HCT116 (cell line): ENCODE results near the gene MRTFB. TPM values are rescaled to one million over a fixed set of nuclear protein-coding genes. Genes with fewer than 3 reads are reported as not detected.

Experiments
- ATAC-seq: fragments of 200-7000 bp; cut with Tn5 transposase; 2 replicates; pipeline ENCODE4 v1.9.1; 2020; ENCODE audit warnings: mild to moderate bottlenecking, moderate library complexity
- BruUV-seq: library from RNA; stranded (reverse); fragments of 400-500 nt; replicated peaks from 2 replicates; lab custom pipeline; 2021; lab: Mats Ljungman, UMichigan
- CTCF ChIA-PET: fragments of 300-600 bp; sonication (Branson Sonifier 250); formaldehyde crosslinking; loops from one replicate; lab custom pipeline; 2021; ENCODE audit warnings: antibody characterized with exemption; lab: Charles Lee
- POLR2A ChIA-PET: fragments of 300-600, 350-600 bp; sonication (Branson Sonifier 250); formaldehyde crosslinking; loops from one replicate; lab custom pipeline; 2021; ENCODE audit warnings: antibody characterized with exemption; lab: Charles Lee
- RAD21 ChIA-PET, 2 experiments: fragments of 300-600 bp; sonication (Branson Sonifier 250); formaldehyde crosslinking; loops; one replicate each; lab custom pipeline; 2023; ENCODE audit warnings: low total read pairs in 2 of 2; ENCODE audit not compliant: uncharacterized antibody in 2 of 2, unreplicated experiment in 2 of 2, low non-redundant PET in 1 of 2; lab: Charles Lee
- DNase-seq: peaks from one replicate; pipeline ENCODE4 v3.0.0-alpha.2; 2010; ENCODE audit warnings: low read depth, low spot score
- H2AFZ ChIP-seq: fragments of 200-600 bp; shearing (Covaris generic), sonication (generic); 2 replicates; pipeline ENCODE4 v1.6.1; 2017; ENCODE audit warnings: low read depth, mixed run types, mixed read lengths, antibody characterized with exemption, low read length; ENCODE audit not compliant: poor library complexity, severe bottlenecking
- H3K27ac ChIP-seq: 2 replicates; pipeline ENCODE4 v1.5.1; 2012; ENCODE audit warnings: low read depth, low read length
- H3K27me3 ChIP-seq: fragments of 200-600 bp; sonication (generic); 2 replicates; pipeline ENCODE4 v1.6.1; 2016; ENCODE audit warnings: mixed run types, low read length, mixed read lengths; ENCODE audit not compliant: insufficient read depth
- H3K36me3 ChIP-seq, 2 experiments: fragments of 200-500 bp in 1 of 2; fragments of 200-600 bp in 1 of 2; sonication (Bioruptor generic) in 1 of 2; sonication (generic) in 1 of 2; 2 replicates each; pipeline versions ENCODE4 v1.5.1 to v1.6.1; 2014 to 2016; ENCODE audit warnings: low read length in 2 of 2, inconsistent platforms in 1 of 2, mixed read lengths in 1 of 2, mixed run types in 1 of 2; ENCODE audit not compliant: insufficient read depth in 2 of 2, control insufficient read depth in 1 of 2
- H3K4me1 ChIP-seq, 2 experiments: fragments of 200-600 bp in 1 of 2; sonication (generic) in 1 of 2; 2 replicates each; pipeline versions ENCODE4 v1.5.1 to v1.6.1; 2012 to 2017; ENCODE audit warnings: low read length in 2 of 2, inconsistent platforms in 1 of 2, mild to moderate bottlenecking in 1 of 2, mixed read lengths in 1 of 2, mixed run types in 1 of 2, moderate library complexity in 1 of 2; ENCODE audit not compliant: insufficient read depth in 2 of 2, control insufficient read depth in 1 of 2
- H3K4me2 ChIP-seq: fragments of 200-600 bp; sonication (generic); 2 replicates; pipeline ENCODE4 v1.6.1; 2017; ENCODE audit warnings: mixed run types, low read length, mixed read lengths
- H3K4me3 ChIP-seq, 2 experiments: fragments of 200-600 bp in 1 of 2; sonication (generic) in 1 of 2; replicated peaks in 1 of 2; 2 replicates each; pipeline ENCODE4 v1.5.1; 2011 to 2016; ENCODE audit warnings: low read length in 2 of 2, control low read depth in 1 of 2, low read depth in 1 of 2, mild to moderate bottlenecking in 1 of 2, mixed read lengths in 1 of 2, mixed run types in 1 of 2
- H3K79me2 ChIP-seq: fragments of 200-600 bp; sonication (generic); 2 replicates; pipeline ENCODE4 v1.6.1; 2017; ENCODE audit warnings: mild to moderate bottlenecking, mixed run types, low read length, moderate library complexity, mixed read lengths; ENCODE audit not compliant: insufficient read depth
- H3K9ac ChIP-seq: fragments of 200-600 bp; sonication (generic); 2 replicates; pipeline ENCODE4 v1.6.1; 2016; ENCODE audit warnings: low read length, mixed read lengths
- H3K9me2 ChIP-seq: fragments of 200-600 bp; sonication (generic), shearing (Covaris generic); 2 replicates; pipeline ENCODE4 v1.6.1; 2017; ENCODE audit warnings: mixed run types, mild to moderate bottlenecking, moderate library complexity; ENCODE audit not compliant: insufficient read depth
- H3K9me3 ChIP-seq, 2 experiments: fragments of 200-500 bp in 1 of 2; fragments of 200-600 bp in 1 of 2; sonication (Bioruptor generic) in 1 of 2; sonication (generic) in 1 of 2; 2 replicates each; pipeline ENCODE4 v1.6.1; 2014 to 2017; ENCODE audit warnings: low read length in 2 of 2, mixed read lengths in 2 of 2, inconsistent platforms in 1 of 2, low read depth in 1 of 2, mild to moderate bottlenecking in 1 of 2, mixed run types in 1 of 2, moderate library complexity in 1 of 2; ENCODE audit not compliant: control insufficient read depth in 1 of 2, insufficient read depth in 1 of 2
- H4K20me1 ChIP-seq: fragments of 200-600 bp; sonication (generic), shearing (Covaris generic); 2 replicates; pipeline ENCODE4 v1.6.1; 2017; ENCODE audit warnings: mixed run types, mild to moderate bottlenecking, moderate library complexity; ENCODE audit not compliant: insufficient read depth
- CEBPB ChIP-seq: IDR thresholded peaks from 2 replicates; pipeline ENCODE4 v1.6.1; 2012; ENCODE audit warnings: low read depth
- EZH2 ChIP-seq: fragments of 200-600 bp; sonication (generic); IDR thresholded peaks from 2 replicates; pipeline ENCODE4 v1.6.1; 2017; ENCODE audit warnings: antibody characterized with exemption, mixed run types
- EZH2phosphoT487 ChIP-seq: fragments of 200-600 bp; IDR thresholded peaks from 2 replicates; pipeline ENCODE4 v1.6.1; 2018; ENCODE audit warnings: antibody characterized with exemption, borderline replicate concordance
- FOSL1 ChIP-seq: IDR thresholded peaks from 2 replicates; pipeline ENCODE4 v1.6.1; 2012; ENCODE audit warnings: low read depth
- JUND ChIP-seq: IDR thresholded peaks from 2 replicates; pipeline ENCODE4 v1.6.1; 2012
- MAX ChIP-seq: IDR thresholded peaks from 2 replicates; pipeline ENCODE4 v1.6.1; 2012
- POLR2AphosphoS5 ChIP-seq: IDR thresholded peaks from 2 replicates; pipeline ENCODE4 v1.6.1; 2011; ENCODE audit warnings: mild to moderate bottlenecking, low read depth, low read length, moderate library complexity
- RAD21 ChIP-seq: IDR thresholded peaks from 2 replicates; pipeline ENCODE4 v1.6.1; 2012; ENCODE audit warnings: low read depth, mild to moderate bottlenecking
- SIN3A ChIP-seq: IDR thresholded peaks from 2 replicates; pipeline ENCODE4 v1.6.1; 2012; ENCODE audit warnings: low read depth
- SRF ChIP-seq: IDR thresholded peaks from 2 replicates; pipeline ENCODE4 v1.6.1; 2012; ENCODE audit warnings: low read depth
- YY1 ChIP-seq: IDR thresholded peaks from 2 replicates; pipeline ENCODE4 v1.6.1; 2011; ENCODE audit warnings: low read length, low read depth, moderate library complexity, mild to moderate bottlenecking; ENCODE audit not compliant: insufficient replicate concordance; ENCODE audit errors: extremely low read depth
- ZNF274 ChIP-seq: fragments of 200-500 bp; sonication (Bioruptor generic); IDR thresholded peaks from 2 replicates; pipeline ENCODE4 v1.6.1; 2014; ENCODE audit warnings: mild to moderate bottlenecking, low read depth, low read length, inconsistent platforms
- intact Hi-C: fragments of 100-400 bp; cut with micrococcal nuclease; formaldehyde crosslinking; loops from 2 replicates; pipeline ENCODE4 v1.10.0; 2022
- total RNA-seq: library from RNA; stranded (reverse); gene quantifications from one replicate; pipeline ENCODE4 v1.2.1, GENCODE V29; 2021; ENCODE audit not compliant: unreplicated experiment
- TF ChIP-seq, protein P1 (sequence below): IDR thresholded peaks from 2 replicates; pipeline ENCODE4 v1.6.1; 2011; ENCODE audit warnings: mild to moderate bottlenecking, low read length, moderate library complexity; ENCODE audit not compliant: insufficient replicate concordance; ENCODE audit errors: extremely low read depth

The MRTFB gene
- total RNA-seq, 1 experiment from 2014 or later: 39.0 TPM

- TF ChIP-seq CEBPB (no peak), YY1 (no peak)
- H3K4me3 ChIP-seq: no peak overlapping the region
- intact Hi-C loops: loop anchor here (10.0 kb wide), 1 partner anchor 63 kb away; no protein-coding TSS in a partner anchor
- H3K36me3 ChIP-seq: no peaks in the 10 kb centered on the region
- H3K4me1 ChIP-seq: no peaks in the 10 kb centered on the region
- no peaks in the 10 kb centered on the region for H3K79me2 ChIP-seq
- ATAC-seq: no peak
- H3K4me2 ChIP-seq: no peak overlapping the region
- DNase-seq: no peak
- no peak overlapping the region for H2AFZ ChIP-seq
- H3K9ac ChIP-seq: no peak overlapping the region
- no peaks in the 10 kb centered on the region for H3K9me3 ChIP-seq
- BruUV-seq: no TSS peak
- ChIA-PET CTCF (no interaction called here), RAD21 (no interaction called here), POLR2A (no interaction called here)
- no peaks in the 10 kb centered on the region for H3K27me3 ChIP-seq
- no peaks in the 10 kb centered on the region for H4K20me1 ChIP-seq
- no peaks in the 10 kb centered on the region for H3K9me2 ChIP-seq
- no peak overlapping the region for H3K27ac ChIP-seq
Measured at GRCh38 chr16:14037960-14038359, 33.2 kb upstream of the MRTFB start.

DNA sequence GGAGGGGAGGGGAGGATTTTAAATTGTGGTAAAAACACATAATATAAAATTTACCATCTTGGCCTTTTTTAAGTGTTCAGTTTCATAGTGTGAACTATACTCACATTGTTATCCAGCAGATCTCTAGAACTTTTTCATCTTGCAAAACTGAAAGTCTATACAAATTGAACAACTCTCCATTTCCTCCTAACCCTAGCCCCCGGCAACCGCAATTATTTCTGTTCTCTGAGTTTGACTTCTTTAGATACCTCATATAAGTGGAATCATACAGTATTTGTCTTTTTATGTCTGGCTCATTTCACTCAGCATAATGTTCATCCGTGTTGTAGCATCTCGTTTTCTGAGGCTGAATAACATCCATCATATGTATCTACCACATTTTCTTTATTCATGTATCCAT lies 30.0 kb upstream of the MRTFB start:
- Histone ChIP-seq H3K27me3 (no peaks in the 10 kb centered on the region), H3K9me3 (no peaks in the 10 kb centered on the region), H3K9me2 (no peaks in the 10 kb centered on the region), H3K79me2 (no peaks in the 10 kb centered on the region), H3K4me3 (no peak overlapping the region), H3K36me3 (no peaks in the 10 kb centered on the region), H3K27ac (no peak overlapping the region), H3K4me2 (no peak overlapping the region), H4K20me1 (no peaks in the 10 kb centered on the region), H3K9ac (no peak overlapping the region), H2AFZ (no peak overlapping the region), H3K4me1 (no peaks in the 10 kb centered on the region)
- RAD21 ChIA-PET: no interaction called here
- DNase-seq (no peak), ATAC-seq (no peak)
- TF ChIP-seq FOSL1 (no peak), EZH2phosphoT487 (no peak), EZH2 (no peak), MAX (no peak), ZNF274 (no peak), RAD21 (no peak), CEBPB (no peak), POLR2AphosphoS5 (no peak), SRF (no peak), JUND (no peak), SIN3A (no peak)
- TF ChIP-seq, protein P1, sequence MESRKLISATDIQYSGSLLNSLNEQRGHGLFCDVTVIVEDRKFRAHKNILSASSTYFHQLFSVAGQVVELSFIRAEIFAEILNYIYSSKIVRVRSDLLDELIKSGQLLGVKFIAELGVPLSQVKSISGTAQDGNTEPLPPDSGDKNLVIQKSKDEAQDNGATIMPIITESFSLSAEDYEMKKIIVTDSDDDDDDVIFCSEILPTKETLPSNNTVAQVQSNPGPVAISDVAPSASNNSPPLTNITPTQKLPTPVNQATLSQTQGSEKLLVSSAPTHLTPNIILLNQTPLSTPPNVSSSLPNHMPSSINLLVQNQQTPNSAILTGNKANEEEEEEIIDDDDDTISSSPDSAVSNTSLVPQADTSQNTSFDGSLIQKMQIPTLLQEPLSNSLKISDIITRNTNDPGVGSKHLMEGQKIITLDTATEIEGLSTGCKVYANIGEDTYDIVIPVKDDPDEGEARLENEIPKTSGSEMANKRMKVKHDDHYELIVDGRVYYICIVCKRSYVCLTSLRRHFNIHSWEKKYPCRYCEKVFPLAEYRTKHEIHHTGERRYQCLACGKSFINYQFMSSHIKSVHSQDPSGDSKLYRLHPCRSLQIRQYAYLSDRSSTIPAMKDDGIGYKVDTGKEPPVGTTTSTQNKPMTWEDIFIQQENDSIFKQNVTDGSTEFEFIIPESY: no peak
- no TSS peak for BruUV-seq
- intact Hi-C loops: no loop called here
- CTCF ChIA-PET: no interaction called here
- POLR2A ChIA-PET: no interaction called here
